IPS-NIHi7 (cell line): ENCODE results near the gene FARS2.
"Not testable (repeated sequence)": the region's sequence is repeated elsewhere in the genome, so short reads cannot be mapped to it uniquely, and the experiment has no call there.

Experiments
- DNase-seq: peaks from one replicate; pipeline ENCODE4 v3.0.0; 2012; ENCODE audit warnings: mixed read lengths; ENCODE audit errors: extremely low spot score

The FARS2 gene

GRCh38 chr6:5785249-5785648 is 523.9 kb downstream of the FARS2 start:
- DNase-seq, result no peak

- no peak for DNase-seq
Measured at GRCh38 chr6:5786321-5786968, 525.1 kb downstream of the FARS2 start.

GRCh38 chr6:5786969-5787720 is 525.8 kb downstream of the FARS2 start:
- no peak for DNase-seq

GRCh38 chr6:5789426-5789825 is 528.1 kb downstream of the FARS2 start:
- DNase-seq, result not testable (repeated sequence)

- not testable (repeated sequence) for DNase-seq
Measured at GRCh38 chr6:5796555-5796954, 535.2 kb downstream of the FARS2 start.

GRCh38 chr6:5806406-5806805 is 545.1 kb downstream of the FARS2 start:
- not testable (repeated sequence) for DNase-seq

GRCh38 chr6:5809450-5809849 is 548.1 kb downstream of the FARS2 start:
- DNase-seq, result no peak

- no peak for DNase-seq
Measured at GRCh38 chr6:5811997-5812396, 550.7 kb downstream of the FARS2 start.

- no peak for DNase-seq
Measured at GRCh38 chr6:5813625-5814027, 552.3 kb downstream of the FARS2 start.

GRCh38 chr6:5814116-5814515 is 552.8 kb downstream of the FARS2 start:
- no peak for DNase-seq

- DNase-seq, result no peak
Measured at GRCh38 chr6:5814901-5815300, 553.6 kb downstream of the FARS2 start.

- DNase-seq, result no peak
Measured at GRCh38 chr6:5817869-5818268, 556.6 kb downstream of the FARS2 start.

GRCh38 chr6:5818959-5819358 is 557.6 kb downstream of the FARS2 start:
- no peak for DNase-seq
